Umbilical cord (tissue), 2 donors: ENCODE measurements around the gene ENTPD6. TPM values are rescaled to one million over a fixed set of nuclear protein-coding genes. Genes with fewer than 3 reads are reported as not detected.
"Not testable (repeated sequence)": the region's sequence is repeated elsewhere in the genome, so short reads cannot be mapped to it uniquely, and the experiment has no call there.

ENCODE experiments used
- DNase-seq: peaks from one replicate; pipeline ENCODE4 v3.0.0-alpha.2; 2015; ENCODE audit warnings: low spot score
- total RNA-seq: library from RNA; depleted of rRNA; stranded (reverse); fragments of >200 nt; gene quantifications from one replicate; pipeline ENCODE4 v1.2.3, GENCODE V29; 2014; ENCODE audit warnings: low replicate concordance; ENCODE audit not compliant: insufficient read depth

Gene ENTPD6
- 16.1 TPM for total RNA-seq

DNA sequence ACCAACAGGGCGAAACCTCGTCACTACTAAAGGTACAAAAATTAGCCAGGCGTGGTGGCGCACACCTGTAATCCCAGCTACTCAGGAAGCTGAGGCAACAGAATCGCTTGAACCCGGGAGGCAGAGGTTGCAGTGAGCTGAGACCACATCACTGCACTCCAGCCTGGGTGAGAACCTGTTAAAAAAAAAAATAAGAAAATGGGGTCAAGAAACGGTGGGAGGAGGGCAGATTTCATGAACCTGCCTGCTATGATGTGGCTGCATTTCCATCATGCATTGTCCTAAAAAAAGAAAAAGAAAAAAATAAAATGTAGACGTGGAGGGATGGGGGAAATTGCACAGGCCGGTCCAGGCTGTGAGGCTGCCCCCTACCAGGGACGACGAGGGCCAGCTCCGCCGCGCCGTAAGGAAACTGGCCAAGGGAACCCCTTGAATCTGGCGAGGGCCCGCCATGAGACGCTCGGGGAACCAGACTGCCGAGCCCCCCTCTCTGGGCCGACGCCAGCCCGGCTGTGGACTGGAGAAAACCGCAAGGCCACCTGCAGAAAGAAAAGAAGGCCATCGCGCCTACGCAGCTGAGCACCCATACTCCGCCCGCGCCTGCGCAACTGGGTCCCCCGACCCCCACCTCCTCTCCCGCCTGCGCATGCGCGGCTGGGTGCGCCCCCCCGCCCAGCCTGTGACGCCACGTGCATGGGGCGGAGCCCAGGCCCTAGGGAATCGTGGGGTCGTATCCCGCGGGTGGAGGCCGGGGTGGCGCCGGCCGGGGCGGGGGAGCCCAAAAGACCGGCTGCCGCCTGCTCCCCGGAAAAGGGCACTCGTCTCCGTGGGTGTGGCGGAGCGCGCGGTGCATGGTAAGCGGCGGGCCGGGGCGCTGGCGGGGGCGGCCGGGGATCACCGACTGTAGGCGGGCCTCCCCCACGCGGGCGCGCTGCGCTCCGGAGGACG lies at the start of gene ENTPD6:
ENTPD6 (plus strand) TSS at position 699 of the 948 bp plus-strand sequence. CDS start 10,825 bp downstream, outside the sequence.
- DNase-seq, result peak; percentile 93

- DNase-seq, result no peak
Observed at GRCh38 chr20:25146976-25147375, 48.5 kb upstream of the ENTPD6 start.

DNA sequence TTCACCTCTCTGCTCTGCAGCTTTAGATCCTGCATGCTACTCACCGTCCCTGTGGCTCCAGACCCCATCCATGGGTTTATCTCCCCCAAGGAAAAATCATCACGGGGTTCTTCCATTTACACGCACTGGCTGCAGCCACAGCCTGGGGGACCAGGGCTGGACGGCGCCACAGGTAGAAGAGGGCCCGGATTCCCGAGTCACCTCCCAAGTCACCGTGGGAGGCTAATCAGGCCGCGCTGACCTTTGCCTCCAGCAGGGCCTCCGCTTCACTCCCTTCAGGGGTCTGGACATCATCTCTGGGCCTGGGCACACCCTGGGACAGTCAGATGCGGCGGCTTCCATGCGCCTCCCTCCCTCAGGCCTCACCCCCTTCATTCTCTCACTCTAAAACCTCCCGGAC lies 47.8 kb upstream of the ENTPD6 start:
- no peak for DNase-seq

- peak; percentile 36 for DNase-seq
Observed at GRCh38 chr20:25148181-25148981, 47.1 kb upstream of the ENTPD6 start.

DNA sequence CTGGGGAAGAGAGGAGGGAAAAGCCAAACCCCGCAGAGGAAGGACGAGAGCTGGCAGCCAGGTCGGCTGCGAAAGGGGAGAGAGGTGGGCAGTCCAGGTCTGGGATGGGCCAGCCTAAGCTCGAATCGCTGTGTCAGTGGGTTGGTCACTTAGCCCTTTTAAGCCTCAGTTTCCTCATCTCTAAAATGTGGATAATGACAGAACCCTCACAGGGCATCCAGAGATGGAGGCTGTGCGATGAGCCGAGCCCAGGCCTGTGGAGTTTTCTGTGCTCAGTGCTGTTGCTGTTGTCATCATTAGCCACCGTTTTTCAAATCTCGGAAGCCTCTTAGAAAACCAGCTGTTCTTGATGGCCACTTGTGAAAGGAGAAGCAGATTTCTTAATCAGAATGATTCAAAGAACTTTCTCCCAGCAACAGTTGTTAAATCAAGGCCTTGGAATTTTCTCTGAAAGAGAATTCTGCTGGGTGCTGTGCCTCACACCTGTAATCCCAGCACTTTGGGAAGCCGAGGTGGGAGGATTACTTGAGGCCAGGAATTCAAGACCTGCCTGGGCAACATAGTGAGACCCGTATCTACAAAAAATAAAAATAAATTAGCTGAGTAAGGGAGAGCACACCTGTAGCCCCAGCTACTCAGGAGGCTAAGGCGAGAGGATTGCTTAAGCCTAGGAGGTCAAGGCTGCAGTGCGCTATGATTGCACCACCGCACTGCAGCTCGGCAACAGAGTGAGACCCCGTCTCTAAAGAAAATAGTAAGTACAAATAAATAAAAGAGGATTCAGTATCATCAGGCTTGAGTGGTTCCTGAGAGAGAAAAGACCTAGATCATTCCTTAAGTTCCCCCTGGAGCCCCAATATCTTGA lies 46.3 kb upstream of the ENTPD6 start:
- no peak for DNase-seq

- no peak for DNase-seq
Observed at GRCh38 chr20:25150016-25150415, 45.5 kb upstream of the ENTPD6 start.

DNA sequence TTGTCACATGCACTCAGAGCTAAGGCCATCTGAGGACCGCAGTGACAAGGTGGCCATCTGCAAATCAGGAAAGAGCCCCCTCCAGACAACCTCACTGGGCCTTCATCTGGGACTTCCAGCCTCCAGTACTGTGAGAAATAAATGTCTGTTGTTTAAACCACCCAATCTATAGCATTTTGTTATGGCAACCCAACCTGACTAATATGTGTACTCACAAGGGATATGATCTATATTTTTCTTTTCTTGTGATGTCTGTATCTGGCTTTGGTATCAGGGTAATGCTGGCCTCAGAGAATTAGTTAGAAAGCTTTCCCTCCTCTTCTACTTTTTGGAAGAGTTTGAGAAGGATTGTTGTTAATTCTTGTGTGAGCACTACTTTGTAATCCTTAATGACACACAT lies 37.5 kb upstream of the ENTPD6 start:
- no peak for DNase-seq

DNA sequence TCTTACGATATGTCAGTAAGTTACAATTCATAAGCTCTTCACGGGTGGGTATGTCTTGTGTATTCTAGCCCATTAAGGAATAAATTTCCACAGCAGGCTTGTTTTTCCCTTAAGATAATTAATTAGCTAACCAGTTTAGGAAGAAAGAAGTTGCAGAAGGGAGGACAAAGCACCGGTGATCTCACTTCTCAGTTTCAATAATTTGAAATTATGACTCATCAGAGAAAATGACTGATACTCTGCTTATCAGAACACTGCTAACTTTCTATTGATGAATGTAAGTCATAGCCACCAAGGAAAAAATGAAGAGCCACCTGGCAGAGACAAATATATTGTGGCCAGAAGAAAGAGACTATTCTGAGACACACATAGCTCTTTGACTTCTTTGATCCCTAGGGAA lies 35.0 kb upstream of the ENTPD6 start:
- DNase-seq, result no peak

GRCh38 chr20:25160897-25161296 lies 34.6 kb upstream of the ENTPD6 start:
- no peak for DNase-seq

DNA sequence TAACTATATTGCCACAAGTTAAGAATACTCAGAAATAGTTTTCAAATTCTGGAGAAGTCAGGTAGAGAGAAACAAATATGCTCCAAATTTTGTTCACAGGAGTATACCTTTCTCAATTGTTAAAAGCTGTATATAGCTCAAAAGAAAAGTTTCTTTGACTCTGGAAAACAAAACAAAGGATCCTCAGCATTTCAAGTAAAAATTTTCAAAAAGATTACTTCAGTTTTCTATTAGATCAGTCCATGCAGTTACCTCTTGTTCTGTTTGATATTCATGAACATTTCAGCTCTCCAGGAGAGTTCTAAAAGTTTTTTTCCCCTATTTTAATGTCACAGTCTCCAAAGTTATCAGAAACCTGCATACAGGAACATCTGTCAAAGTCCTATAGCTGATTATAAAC lies 30.4 kb upstream of the ENTPD6 start:
- DNase-seq, result no peak

DNA sequence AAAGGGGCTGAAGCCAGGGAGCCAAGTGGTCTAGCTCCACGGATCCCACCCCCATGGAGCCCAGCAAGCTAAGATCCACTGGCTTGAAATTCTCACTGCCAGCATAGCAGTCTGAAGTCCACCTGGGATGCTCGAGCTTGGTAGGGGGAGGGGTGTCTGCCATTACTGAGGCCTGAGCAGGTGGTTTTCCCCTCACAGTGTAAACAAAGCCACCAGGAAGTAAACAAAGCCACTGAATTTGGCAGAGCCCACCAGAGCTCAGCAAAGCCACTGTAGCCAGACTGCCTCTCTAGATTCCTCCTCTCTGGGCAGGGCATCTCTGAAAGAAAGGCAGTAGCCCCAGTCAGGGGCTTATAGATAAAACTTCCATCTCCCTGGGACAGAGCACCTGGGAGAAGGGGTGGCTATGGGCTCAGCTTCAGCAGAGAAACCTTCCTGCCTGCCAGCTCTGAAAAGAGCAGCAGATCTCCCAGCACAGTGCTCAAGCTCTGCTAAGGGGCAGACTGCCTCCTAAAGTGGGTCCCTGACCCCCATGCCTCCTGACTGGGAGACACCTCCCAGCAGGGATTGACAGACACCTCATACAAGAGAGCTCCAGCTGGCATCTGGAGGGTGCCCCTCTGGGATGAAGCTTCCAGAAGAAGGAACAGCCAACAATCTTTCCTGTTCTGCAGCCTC lies 29.3 kb upstream of the ENTPD6 start:
- DNase-seq, result not testable (repeated sequence)

GRCh38 chr20:25173321-25173720 lies 22.2 kb upstream of the ENTPD6 start:
- DNase-seq, result no peak

GRCh38 chr20:25173886-25174308 lies 21.6 kb upstream of the ENTPD6 start:
- DNase-seq, result no peak

DNA sequence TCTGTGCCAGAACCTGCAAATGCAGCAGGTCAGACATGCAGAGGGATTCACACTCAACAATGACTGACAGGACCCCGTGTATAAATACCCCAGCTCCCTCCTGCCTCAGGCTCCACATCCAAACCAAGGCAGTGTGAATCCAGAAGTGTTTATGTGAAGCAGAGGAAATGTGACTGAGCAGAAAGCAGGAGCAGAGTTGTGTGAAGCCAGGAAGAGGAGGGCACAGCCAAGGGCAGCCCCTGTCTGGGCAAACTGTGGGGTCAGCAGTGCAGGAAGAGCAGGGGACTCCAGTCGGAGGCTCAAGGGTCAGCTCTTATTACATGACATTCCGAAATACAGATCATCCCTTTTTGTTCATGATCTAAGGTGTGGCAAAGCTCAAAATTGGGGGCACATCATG lies 19.3 kb upstream of the ENTPD6 start:
- no peak for DNase-seq

DNA sequence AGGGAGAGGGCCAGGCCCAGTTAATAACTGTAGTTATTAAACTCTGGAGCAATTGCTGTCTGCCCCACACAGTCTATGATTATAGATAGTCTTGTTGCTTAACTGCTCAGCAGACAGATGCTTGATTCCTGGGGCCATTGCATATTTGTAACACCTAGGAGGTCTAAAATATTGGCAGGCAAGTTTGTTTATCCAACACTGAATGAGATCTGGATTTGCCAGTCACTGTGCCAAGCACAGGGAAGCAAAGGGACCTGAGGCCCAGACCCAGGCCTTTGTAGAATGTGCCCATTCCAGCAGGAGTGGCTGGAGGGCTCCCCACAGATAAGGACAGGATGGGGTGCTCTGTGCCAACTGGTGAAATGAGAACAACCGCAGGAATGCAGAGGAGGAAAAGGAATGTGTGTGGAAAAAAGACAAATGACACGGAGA lies 17.6 kb upstream of the ENTPD6 start:
- no peak for DNase-seq

DNA sequence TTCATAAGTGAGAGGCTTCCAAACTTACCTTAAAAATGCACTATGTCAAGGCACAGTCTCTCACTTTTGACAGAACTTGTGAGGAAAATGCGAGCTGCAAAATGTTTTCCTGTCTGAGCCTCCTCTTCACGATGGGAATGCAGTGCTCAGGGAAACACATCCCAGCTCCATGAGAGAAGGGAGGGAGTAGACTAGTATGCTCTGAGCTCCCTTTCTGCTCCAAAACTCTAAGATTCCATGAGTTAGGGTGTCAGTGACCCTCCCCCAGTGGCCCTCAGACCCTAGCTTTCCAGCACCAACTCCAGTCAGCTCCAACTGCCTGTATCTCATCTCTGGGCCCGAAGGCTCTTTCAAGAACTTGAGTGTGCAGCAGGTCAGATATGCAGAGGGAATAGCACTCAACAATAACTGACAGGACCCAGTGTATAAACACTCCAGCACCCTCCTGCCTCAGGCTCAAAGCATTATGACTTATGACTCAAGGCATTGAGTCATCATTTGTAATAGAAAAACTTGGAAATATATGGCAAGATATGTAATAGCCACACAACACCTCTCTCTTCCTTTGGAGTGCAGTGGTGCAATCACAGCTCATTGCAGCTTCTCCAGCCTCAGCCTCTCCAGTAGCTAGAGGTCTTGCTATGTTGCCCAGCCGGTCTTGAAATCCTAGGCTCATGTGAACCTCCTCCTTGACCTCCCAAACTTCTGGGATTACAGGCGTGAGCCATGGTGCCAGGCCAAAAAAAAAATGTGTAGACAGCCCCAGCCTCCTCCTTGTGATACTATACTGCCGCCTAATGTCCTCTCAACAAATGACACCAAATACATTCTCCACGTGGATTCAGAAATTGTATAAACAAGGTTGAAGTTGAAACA lies 16.7 kb upstream of the ENTPD6 start:
- DNase-seq, result peak; percentile 40

GRCh38 chr20:25179439-25180089 lies 15.9 kb upstream of the ENTPD6 start:
- DNase-seq, result no peak

- not testable (repeated sequence) for DNase-seq
Observed at GRCh38 chr20:25184391-25184790, 11.1 kb upstream of the ENTPD6 start.

- DNase-seq, result no peak
Observed at GRCh38 chr20:25187220-25187619, 8.3 kb upstream of the ENTPD6 start.
